SK-N-SH (cell line): ENCODE measurements around the gene APLP2.

Experiments
- CTCF ChIP-seq: fragments of 200-600 bp; sonication (generic); IDR thresholded peaks from 2 replicates; pipeline ENCODE4 v1.6.1; 2017; ENCODE audit warnings: antibody characterized with exemption, mild to moderate bottlenecking, moderate library complexity
- ELF1 ChIP-seq: IDR thresholded peaks from 2 replicates; pipeline ENCODE4 v1.4.0; 2012
- EP300 ChIP-seq, 2 experiments: IDR thresholded peaks; 2 replicates each; pipeline versions ENCODE4 v1.4.0 to v1.6.1; 2012; ENCODE audit warnings: borderline replicate concordance in 1 of 2, low read depth in 1 of 2, low read length in 1 of 2
- EZH2phosphoT487 ChIP-seq: fragments of 200-600 bp; sonication (generic); IDR thresholded peaks from 2 replicates; pipeline ENCODE4 v1.6.1; 2017; ENCODE audit warnings: low read depth, mixed run types, mild to moderate bottlenecking, antibody characterized with exemption, moderate library complexity, borderline replicate concordance
- FOXM1 ChIP-seq: IDR thresholded peaks from 2 replicates; pipeline ENCODE4 v1.4.0; 2012; ENCODE audit warnings: low read depth, mild to moderate bottlenecking
- MXI1 ChIP-seq: IDR thresholded peaks from 2 replicates; pipeline ENCODE4 v1.6.1; 2012; ENCODE audit warnings: mild to moderate bottlenecking, low read depth, low read length, improper control_type of control experiment
- POLR2AphosphoS5 ChIP-seq: IDR thresholded peaks from 2 replicates; pipeline ENCODE4 v1.6.1; 2012; ENCODE audit warnings: low read depth, low read length
- REST ChIP-seq: IDR thresholded peaks from 2 replicates; pipeline ENCODE4 v1.6.1; 2012; ENCODE audit warnings: mild to moderate bottlenecking, low read depth, low read length, moderate library complexity
- TAF1 ChIP-seq: IDR thresholded peaks from 2 replicates; pipeline ENCODE4 v1.6.1; 2012; ENCODE audit warnings: low read depth, mild to moderate bottlenecking, low read length, moderate library complexity, borderline replicate concordance
- TCF12 ChIP-seq: IDR thresholded peaks from 2 replicates; pipeline ENCODE4 v1.4.0; 2012
- USF1 ChIP-seq: IDR thresholded peaks from 2 replicates; pipeline ENCODE4 v1.4.0; 2012; ENCODE audit warnings: low read depth, borderline replicate concordance
- YY1 ChIP-seq: IDR thresholded peaks from 2 replicates; pipeline ENCODE4 v1.4.0; 2012; ENCODE audit warnings: low read depth, mild to moderate bottlenecking
- ZBTB33 ChIP-seq: IDR thresholded peaks from 2 replicates; pipeline ENCODE4 v1.4.0; 2012; ENCODE audit warnings: low read depth, borderline replicate concordance

GRCh38 chr11:130165601-130166456, 96.1 kb downstream of the APLP2 start:
- TF ChIP-seq CTCF (no peak), EP300 (IDR thresholded peaks at IDR 0.05; ENCODE audit: borderline replicate concordance in 1 of 2, low read depth in 1 of 2, low read length in 1 of 2) (no peak), YY1 (no peak), ELF1 (no peak), FOXM1 (no peak), REST (no peak), TCF12 (no peak), TAF1 (no peak), EZH2phosphoT487 (no peak), USF1 (no peak), POLR2AphosphoS5 (no peak), MXI1 (no peak), ZBTB33 (no peak)
